Liver (tissue), 9 donors: Measurements from ENCODE around the gene APOA1. TPM values are rescaled to one million over a fixed set of nuclear protein-coding genes. Genes with fewer than 3 reads are reported as not detected.

ENCODE experiments used
- DNase-seq: peaks from one replicate; pipeline ENCODE4 v3.0.0-alpha.2; 2017; ENCODE audit warnings: low spot score
- H3K27ac ChIP-seq, 2 donors: one replicate each; pipeline ENCODE4 v1.7.0; 2013; ENCODE audit warnings: inconsistent platforms in 2 of 2, low read length in 2 of 2, control low read depth in 1 of 2, low read depth in 1 of 2, mild to moderate bottlenecking in 1 of 2
- H3K27me3 ChIP-seq, 4 donors: one replicate each; pipeline versions ENCODE4 v1.6.1 to v1.7.0; 2013; ENCODE audit warnings: low read length in 3 of 4, inconsistent platforms in 1 of 4, mild to moderate bottlenecking in 1 of 4, moderate library complexity in 1 of 4; ENCODE audit not compliant: control insufficient read depth in 4 of 4, insufficient read depth in 4 of 4
- H3K36me3 ChIP-seq, 4 donors: one replicate each; pipeline versions ENCODE4 v1.6.1 to v1.7.0; 2013; ENCODE audit warnings: low read length in 3 of 4, mild to moderate bottlenecking in 3 of 4, low read depth in 1 of 4, moderate library complexity in 1 of 4; ENCODE audit not compliant: control insufficient read depth in 4 of 4, insufficient read depth in 3 of 4
- H3K4me1 ChIP-seq, 4 donors: one replicate each; pipeline versions ENCODE4 v1.6.1 to v1.7.0; 2013; ENCODE audit warnings: low read length in 3 of 4, mild to moderate bottlenecking in 3 of 4, moderate library complexity in 1 of 4; ENCODE audit not compliant: control insufficient read depth in 4 of 4, insufficient read depth in 4 of 4
- H3K4me3 ChIP-seq, 3 donors: one replicate each; pipeline versions ENCODE4 v1.6.1 to v1.7.0; 2013; ENCODE audit warnings: low read length in 3 of 3, control low read depth in 1 of 3, low read depth in 1 of 3, mild to moderate bottlenecking in 1 of 3
- H3K9ac ChIP-seq, 2 donors: one replicate each; pipeline ENCODE4 v1.7.0; 2013; ENCODE audit warnings: low read length in 2 of 2, mild to moderate bottlenecking in 2 of 2, moderate library complexity in 2 of 2, control low read depth in 1 of 2, low read depth in 1 of 2
- H3K9me3 ChIP-seq, 4 donors: one replicate each; pipeline versions ENCODE4 v1.6.1 to v1.7.0; 2013; ENCODE audit warnings: low read length in 3 of 4; ENCODE audit not compliant: control insufficient read depth in 4 of 4
- EGR1 ChIP-seq, 2 donors: IDR thresholded peaks; 2 replicates each; pipeline ENCODE4 v1.6.1; 2016 to 2018; ENCODE audit warnings: antibody characterized with exemption in 2 of 2, low read depth in 2 of 2
- FOXA1 ChIP-seq: IDR thresholded peaks from 2 replicates; pipeline ENCODE4 v1.6.1; 2016; ENCODE audit warnings: antibody characterized with exemption
- FOXA2 ChIP-seq: IDR thresholded peaks from 2 replicates; pipeline ENCODE4 v1.6.1; 2016; ENCODE audit warnings: antibody characterized with exemption
- GABPA ChIP-seq, 2 donors: IDR thresholded peaks in 1 of 2; conservative IDR thresholded peaks in 1 of 2; 2 replicates each; pipeline ENCODE4 v1.6.1; 2016; ENCODE audit warnings: antibody characterized with exemption in 2 of 2, mild to moderate bottlenecking in 1 of 2, moderate library complexity in 1 of 2
- HNF4A ChIP-seq, 2 donors: conservative IDR thresholded peaks; 2 replicates each; pipeline ENCODE4 v1.6.1; 2016; ENCODE audit warnings: antibody characterized with exemption in 2 of 2, mild to moderate bottlenecking in 2 of 2
- HNF4G ChIP-seq: IDR thresholded peaks from 2 replicates; pipeline ENCODE4 v1.6.1; 2016; ENCODE audit warnings: antibody characterized with exemption
- JUND ChIP-seq, 2 donors: IDR thresholded peaks; 2 replicates each; pipeline ENCODE4 v1.6.1; 2016; ENCODE audit warnings: antibody characterized with exemption in 2 of 2
- NR2F2 ChIP-seq: IDR thresholded peaks from 2 replicates; pipeline ENCODE4 v1.6.1; 2016; ENCODE audit warnings: antibody characterized with exemption
- RAD21 ChIP-seq, 2 donors: IDR thresholded peaks; 2 replicates each; pipeline ENCODE4 v1.6.1; 2016; ENCODE audit warnings: antibody characterized with exemption in 2 of 2, mild to moderate bottlenecking in 2 of 2
- RXRA ChIP-seq, 2 donors: IDR thresholded peaks; 2 replicates each; pipeline ENCODE4 v1.6.1; 2017 to 2018; ENCODE audit warnings: antibody characterized with exemption in 2 of 2, mild to moderate bottlenecking in 1 of 2
- SP1 ChIP-seq: IDR thresholded peaks from 2 replicates; pipeline ENCODE4 v1.6.1; 2018; ENCODE audit warnings: antibody characterized with exemption, mild to moderate bottlenecking
- TAF1 ChIP-seq: conservative IDR thresholded peaks from 2 replicates; pipeline ENCODE4 v1.6.1; 2016; ENCODE audit warnings: antibody characterized with exemption, mild to moderate bottlenecking
- YY1 ChIP-seq: IDR thresholded peaks from 2 replicates; pipeline ENCODE4 v1.6.1; 2016; ENCODE audit warnings: antibody characterized with exemption, mild to moderate bottlenecking
- WGBS: extraction: QIAGEN DNeasy Blood & Tissue Kit; methylation state at CpG from one replicate; pipeline ENCODE4 v1.1.7; 2013; 5-methylcytosine and 5-hydroxymethylcytosine counted together
- polyA plus RNA-seq, 2 donors: library from polyadenylated mRNA; stranded (reverse) in 1 of 2; unstranded in 1 of 2; fragments of 200-250 nt in 1 of 2; fragments of >200 nt in 1 of 2; fragmentation: Nextera tagmentation in 1 of 2; extraction: Ambion mirVana in 1 of 2; gene quantifications; one replicate each; pipeline versions ENCODE4 v1.2.1 to v1.2.3, GENCODE V29; 2013 to 2015
- total RNA-seq, 2 donors: library from RNA; depleted of rRNA; stranded (reverse); fragments of >200 nt; gene quantifications; one replicate each; pipeline ENCODE4 v1.2.3, GENCODE V29; 2014
- TF ChIP-seq, protein P1 (sequence below): IDR thresholded peaks from 2 replicates; pipeline ENCODE4 v1.6.1; 2016; ENCODE audit warnings: antibody characterized with exemption, mild to moderate bottlenecking
- TF ChIP-seq, protein P2 (sequence below): fragments of 150-350 bp; IDR thresholded peaks from 2 replicates; pipeline ENCODE4 v1.5.1; 2017; ENCODE audit warnings: improper control_type of control experiment, low read depth, low read length; ENCODE audit not compliant: missing input control
- TF ChIP-seq, protein P3 (sequence below): IDR thresholded peaks from 2 replicates; pipeline ENCODE4 v1.6.1; 2016; ENCODE audit warnings: antibody characterized with exemption
- TF ChIP-seq, protein P4 (sequence below): IDR thresholded peaks from 2 replicates; pipeline ENCODE4 v1.6.1; 2016; ENCODE audit warnings: antibody characterized with exemption
- TF ChIP-seq, protein P5 (sequence below): IDR thresholded peaks from 2 replicates; pipeline ENCODE4 v1.6.1; 2016; ENCODE audit warnings: antibody characterized with exemption
- donor health status: healthy.
- donor health status: healthy.
- donor health status: healthy.
- donor health status: healthy.
- donor health status: healthy.

APOA1 gene
- total and polyA plus RNA-seq, 4 donors = 4,271 to 17,093 (median 8,590) TPM

DNA sequence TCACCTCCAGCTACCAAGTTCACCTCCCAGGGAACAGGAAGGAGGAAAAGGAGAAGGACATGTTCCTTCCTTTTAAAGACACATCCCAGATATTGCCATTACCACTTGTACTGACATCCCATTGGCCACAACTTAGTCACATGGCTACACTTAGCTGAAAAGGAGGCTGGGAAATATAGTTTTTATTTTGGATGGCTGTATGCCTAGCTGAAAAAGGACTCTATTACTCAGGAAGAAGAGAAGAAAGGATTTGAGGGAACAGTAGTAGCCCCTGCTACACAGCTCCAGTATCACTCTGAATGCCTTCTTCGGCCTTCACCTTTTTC is 43.7 kb downstream of the APOA1 start:
- Histone ChIP-seq H3K27me3 (no peaks in the 10 kb centered on the region), H3K36me3 (peaks cover 0 to 2% (median 0%) of the 10 kb centered on the region in 4 donors), H3K4me3 (no peak overlapping the region), H3K27ac (no peak overlapping the region), H3K9ac (no peak overlapping the region), H3K4me1 (peaks cover 5 to 57% (median 44%) of the 10 kb centered on the region in 4 donors), H3K9me3 (no peaks in the 10 kb centered on the region)
- 96% methylated on average over 1 of the region's 1 CpG for WGBS
- DNase-seq = no peak
- TF ChIP-seq TAF1 = no peak
- TF ChIP-seq, protein P1, sequence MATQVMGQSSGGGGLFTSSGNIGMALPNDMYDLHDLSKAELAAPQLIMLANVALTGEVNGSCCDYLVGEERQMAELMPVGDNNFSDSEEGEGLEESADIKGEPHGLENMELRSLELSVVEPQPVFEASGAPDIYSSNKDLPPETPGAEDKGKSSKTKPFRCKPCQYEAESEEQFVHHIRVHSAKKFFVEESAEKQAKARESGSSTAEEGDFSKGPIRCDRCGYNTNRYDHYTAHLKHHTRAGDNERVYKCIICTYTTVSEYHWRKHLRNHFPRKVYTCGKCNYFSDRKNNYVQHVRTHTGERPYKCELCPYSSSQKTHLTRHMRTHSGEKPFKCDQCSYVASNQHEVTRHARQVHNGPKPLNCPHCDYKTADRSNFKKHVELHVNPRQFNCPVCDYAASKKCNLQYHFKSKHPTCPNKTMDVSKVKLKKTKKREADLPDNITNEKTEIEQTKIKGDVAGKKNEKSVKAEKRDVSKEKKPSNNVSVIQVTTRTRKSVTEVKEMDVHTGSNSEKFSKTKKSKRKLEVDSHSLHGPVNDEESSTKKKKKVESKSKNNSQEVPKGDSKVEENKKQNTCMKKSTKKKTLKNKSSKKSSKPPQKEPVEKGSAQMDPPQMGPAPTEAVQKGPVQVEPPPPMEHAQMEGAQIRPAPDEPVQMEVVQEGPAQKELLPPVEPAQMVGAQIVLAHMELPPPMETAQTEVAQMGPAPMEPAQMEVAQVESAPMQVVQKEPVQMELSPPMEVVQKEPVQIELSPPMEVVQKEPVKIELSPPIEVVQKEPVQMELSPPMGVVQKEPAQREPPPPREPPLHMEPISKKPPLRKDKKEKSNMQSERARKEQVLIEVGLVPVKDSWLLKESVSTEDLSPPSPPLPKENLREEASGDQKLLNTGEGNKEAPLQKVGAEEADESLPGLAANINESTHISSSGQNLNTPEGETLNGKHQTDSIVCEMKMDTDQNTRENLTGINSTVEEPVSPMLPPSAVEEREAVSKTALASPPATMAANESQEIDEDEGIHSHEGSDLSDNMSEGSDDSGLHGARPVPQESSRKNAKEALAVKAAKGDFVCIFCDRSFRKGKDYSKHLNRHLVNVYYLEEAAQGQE = no peak
- no peak for TF ChIP-seq YY1
- TF ChIP-seq, protein P2, sequence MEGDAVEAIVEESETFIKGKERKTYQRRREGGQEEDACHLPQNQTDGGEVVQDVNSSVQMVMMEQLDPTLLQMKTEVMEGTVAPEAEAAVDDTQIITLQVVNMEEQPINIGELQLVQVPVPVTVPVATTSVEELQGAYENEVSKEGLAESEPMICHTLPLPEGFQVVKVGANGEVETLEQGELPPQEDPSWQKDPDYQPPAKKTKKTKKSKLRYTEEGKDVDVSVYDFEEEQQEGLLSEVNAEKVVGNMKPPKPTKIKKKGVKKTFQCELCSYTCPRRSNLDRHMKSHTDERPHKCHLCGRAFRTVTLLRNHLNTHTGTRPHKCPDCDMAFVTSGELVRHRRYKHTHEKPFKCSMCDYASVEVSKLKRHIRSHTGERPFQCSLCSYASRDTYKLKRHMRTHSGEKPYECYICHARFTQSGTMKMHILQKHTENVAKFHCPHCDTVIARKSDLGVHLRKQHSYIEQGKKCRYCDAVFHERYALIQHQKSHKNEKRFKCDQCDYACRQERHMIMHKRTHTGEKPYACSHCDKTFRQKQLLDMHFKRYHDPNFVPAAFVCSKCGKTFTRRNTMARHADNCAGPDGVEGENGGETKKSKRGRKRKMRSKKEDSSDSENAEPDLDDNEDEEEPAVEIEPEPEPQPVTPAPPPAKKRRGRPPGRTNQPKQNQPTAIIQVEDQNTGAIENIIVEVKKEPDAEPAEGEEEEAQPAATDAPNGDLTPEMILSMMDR = no peak
- no peak for TF ChIP-seq FOXA1
- no peak for TF ChIP-seq NR2F2
- no peak for TF ChIP-seq SP1
- TF ChIP-seq, protein P3, sequence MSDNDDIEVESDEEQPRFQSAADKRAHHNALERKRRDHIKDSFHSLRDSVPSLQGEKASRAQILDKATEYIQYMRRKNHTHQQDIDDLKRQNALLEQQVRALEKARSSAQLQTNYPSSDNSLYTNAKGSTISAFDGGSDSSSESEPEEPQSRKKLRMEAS = no peak
- no peak for TF ChIP-seq FOXA2
- TF ChIP-seq, protein P4, sequence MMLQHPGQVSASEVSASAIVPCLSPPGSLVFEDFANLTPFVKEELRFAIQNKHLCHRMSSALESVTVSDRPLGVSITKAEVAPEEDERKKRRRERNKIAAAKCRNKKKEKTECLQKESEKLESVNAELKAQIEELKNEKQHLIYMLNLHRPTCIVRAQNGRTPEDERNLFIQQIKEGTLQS = no peak
- no peak for TF ChIP-seq EGR1 (IDR thresholded peaks at IDR 0.05; ENCODE audit: low read depth in 2 of 2)
- no peak for TF ChIP-seq GABPA (IDR thresholded peaks at IDR 0.05 in 1 of 2, conservative IDR thresholded peaks at IDR 0.05 in 1 of 2)
- no peak for TF ChIP-seq RAD21 (IDR thresholded peaks at IDR 0.05)
- TF ChIP-seq RXRA (IDR thresholded peaks at IDR 0.05) = no peak
- TF ChIP-seq HNF4G = no peak
- TF ChIP-seq HNF4A (conservative IDR thresholded peaks at IDR 0.05) = no peak
- no peak for TF ChIP-seq JUND (IDR thresholded peaks at IDR 0.05)
- TF ChIP-seq, protein P5, sequence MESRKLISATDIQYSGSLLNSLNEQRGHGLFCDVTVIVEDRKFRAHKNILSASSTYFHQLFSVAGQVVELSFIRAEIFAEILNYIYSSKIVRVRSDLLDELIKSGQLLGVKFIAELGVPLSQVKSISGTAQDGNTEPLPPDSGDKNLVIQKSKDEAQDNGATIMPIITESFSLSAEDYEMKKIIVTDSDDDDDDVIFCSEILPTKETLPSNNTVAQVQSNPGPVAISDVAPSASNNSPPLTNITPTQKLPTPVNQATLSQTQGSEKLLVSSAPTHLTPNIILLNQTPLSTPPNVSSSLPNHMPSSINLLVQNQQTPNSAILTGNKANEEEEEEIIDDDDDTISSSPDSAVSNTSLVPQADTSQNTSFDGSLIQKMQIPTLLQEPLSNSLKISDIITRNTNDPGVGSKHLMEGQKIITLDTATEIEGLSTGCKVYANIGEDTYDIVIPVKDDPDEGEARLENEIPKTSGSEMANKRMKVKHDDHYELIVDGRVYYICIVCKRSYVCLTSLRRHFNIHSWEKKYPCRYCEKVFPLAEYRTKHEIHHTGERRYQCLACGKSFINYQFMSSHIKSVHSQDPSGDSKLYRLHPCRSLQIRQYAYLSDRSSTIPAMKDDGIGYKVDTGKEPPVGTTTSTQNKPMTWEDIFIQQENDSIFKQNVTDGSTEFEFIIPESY = no peak
